GM12875 (cell line): ENCODE measurements around the gene MFSD2A.
"Not testable (repeated sequence)": the region's sequence is repeated elsewhere in the genome, so short reads cannot be mapped to it uniquely, and the experiment has no call there.

ENCODE experiments used
- H3K4me3 ChIP-seq: one replicate; pipeline ENCODE4 v1.5.1; 2011; ENCODE audit warnings: low read depth, low read length, control low read depth
- CTCF ChIP-seq: IDR thresholded peaks from 2 replicates; pipeline ENCODE4 v1.5.1; 2011; ENCODE audit warnings: low read depth, mild to moderate bottlenecking, control low read depth, inconsistent platforms, low read length, moderate library complexity, borderline replicate concordance; ENCODE audit not compliant: insufficient read depth

MFSD2A gene

GRCh38 chr1:39954870-39955546 is at the start of gene MFSD2A:
Gene MFSD2A (plus strand): TSS chr1:39955145. CDS start chr1:39955293, 148 bp downstream.
- no peak for TF ChIP-seq CTCF
- H3K4me3 ChIP-seq, result peak within 1 kb of the TSS; percentile 89

DNA sequence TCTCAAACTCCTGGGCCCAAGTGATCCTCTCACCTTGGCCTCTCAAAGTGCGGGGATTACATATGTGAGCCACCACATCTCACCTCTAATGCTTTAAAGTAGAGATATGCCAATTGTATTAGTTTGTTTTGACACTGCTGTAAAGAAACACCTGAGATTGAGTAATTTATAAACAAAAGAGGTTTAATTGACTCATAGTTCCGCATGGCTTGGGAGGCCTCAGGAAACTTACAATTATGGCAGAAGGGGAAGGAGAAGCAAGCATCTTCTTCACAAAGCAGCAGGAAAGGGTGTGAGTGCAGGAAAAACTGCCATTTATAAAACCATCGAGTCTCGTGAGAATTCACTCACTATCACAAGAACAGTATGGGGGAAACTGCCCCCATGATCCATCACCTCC is 49.8 kb upstream of the MFSD2A start:
- H3K4me3 ChIP-seq, result no peak overlapping the region
- TF ChIP-seq CTCF, result no peak

- no peak for TF ChIP-seq CTCF
- H3K4me3 ChIP-seq, result no peak overlapping the region
These were observed 47.2 kb upstream of the MFSD2A start for GRCh38 chr1:39907528-39908453.

- TF ChIP-seq CTCF, result no peak
- H3K4me3 ChIP-seq, result no peak overlapping the region
These were observed 46.4 kb upstream of the MFSD2A start for GRCh38 chr1:39908534-39908933.

- no peak overlapping the region for H3K4me3 ChIP-seq
- no peak for TF ChIP-seq CTCF
These were observed 44.7 kb upstream of the MFSD2A start for GRCh38 chr1:39910263-39910662.

DNA sequence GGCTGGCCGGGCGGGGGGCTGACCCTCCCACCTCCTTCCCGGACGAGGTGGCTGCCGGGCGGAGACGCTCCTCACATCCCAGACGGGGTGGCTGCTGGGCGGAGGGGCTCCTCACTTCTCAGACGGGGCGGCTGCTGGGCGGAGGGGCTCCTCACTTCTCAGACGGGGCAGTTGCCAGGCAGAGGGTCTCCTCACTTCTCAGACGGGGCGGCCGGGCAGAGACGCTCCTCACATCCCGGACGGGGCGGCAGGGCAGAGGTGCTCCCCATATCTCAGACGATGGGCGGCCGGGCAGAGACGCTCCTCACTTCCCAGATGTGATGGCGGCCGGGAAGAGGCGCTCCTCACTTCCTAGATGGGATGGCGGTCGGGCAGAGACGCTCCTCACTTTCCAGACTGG is 41.8 kb upstream of the MFSD2A start:
- H3K4me3 ChIP-seq, result not testable (repeated sequence)

DNA sequence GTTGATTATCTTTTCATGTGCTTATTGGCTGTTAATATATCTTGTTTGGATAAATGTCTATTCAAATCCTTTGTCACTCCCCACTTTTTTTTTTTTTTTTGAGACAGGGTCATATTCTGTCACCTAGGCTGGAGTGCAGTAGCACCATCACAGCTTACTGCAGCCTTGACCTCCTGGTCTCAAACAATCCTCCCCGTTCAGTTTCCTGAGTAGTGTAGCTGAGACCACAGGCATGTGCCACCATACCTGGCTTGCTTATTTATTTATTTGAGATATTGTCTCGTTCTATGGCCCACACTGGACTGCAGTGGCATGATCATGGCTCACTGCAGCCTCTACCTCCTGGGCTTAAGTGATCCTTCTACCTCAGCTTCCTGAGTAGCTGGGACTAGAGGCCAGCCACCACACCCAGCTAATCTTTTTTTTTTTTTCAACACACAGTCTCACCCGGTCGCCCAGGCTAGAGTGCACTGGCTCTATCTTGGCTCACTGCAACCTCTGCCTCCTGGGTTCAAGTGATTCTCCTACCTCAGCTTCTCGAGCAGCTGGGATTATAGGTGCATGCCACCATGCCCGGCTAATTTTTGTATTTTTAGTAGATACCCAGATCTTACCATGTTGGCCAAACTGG is 39.3 kb upstream of the MFSD2A start:
- TF ChIP-seq CTCF, result no peak

More for the DNA sequence above, 39.3 kb upstream of the MFSD2A start:
- H3K4me3 ChIP-seq, result no peak overlapping the region
